CD4-positive, alpha-beta T cell treated with Interleukin-17A for 4 hours (primary cell): ENCODE measurements around the gene SOAT1.
"Not testable (repeated sequence)": the region's sequence is repeated elsewhere in the genome, so short reads cannot be mapped to it uniquely, and the experiment has no call there.

ENCODE experiments used
- DNase-seq: peaks from one replicate; pipeline ENCODE4 v3.0.0-alpha.2; 2020; ENCODE audit warnings: mixed read lengths

The SOAT1 gene

GRCh38 chr1:179293340-179294327 is at the start of gene SOAT1:
TSS of gene SOAT1 (plus strand) at chr1:179293797. CDS start at chr1:179302685, 8,888 bp downstream.
- DNase-seq, result peak; percentile 99

- DNase-seq, result not testable (repeated sequence)
Measured at GRCh38 chr1:179245426-179245825, 48.2 kb upstream of the SOAT1 start.

DNA sequence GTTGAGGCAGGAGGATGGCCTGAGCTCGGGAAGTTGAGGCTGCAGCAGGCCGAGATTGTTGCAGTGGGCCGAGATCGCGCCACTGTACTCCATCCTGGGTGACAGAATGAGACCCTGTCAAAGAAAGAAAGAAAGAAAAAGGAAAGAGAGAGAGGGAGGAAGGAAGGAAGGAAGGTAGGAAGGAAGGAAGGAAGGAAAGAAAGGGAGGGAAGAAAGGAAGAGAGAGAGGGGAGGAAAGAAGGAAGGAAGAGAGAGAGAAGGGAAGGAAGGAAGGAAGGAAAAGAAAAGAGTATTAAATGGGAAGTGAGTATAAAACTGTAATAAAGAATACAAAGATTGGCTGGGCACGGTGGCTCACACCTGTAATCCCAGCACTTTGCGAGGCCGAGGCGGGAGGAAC is 45.7 kb upstream of the SOAT1 start:
- DNase-seq, result no peak

DNA sequence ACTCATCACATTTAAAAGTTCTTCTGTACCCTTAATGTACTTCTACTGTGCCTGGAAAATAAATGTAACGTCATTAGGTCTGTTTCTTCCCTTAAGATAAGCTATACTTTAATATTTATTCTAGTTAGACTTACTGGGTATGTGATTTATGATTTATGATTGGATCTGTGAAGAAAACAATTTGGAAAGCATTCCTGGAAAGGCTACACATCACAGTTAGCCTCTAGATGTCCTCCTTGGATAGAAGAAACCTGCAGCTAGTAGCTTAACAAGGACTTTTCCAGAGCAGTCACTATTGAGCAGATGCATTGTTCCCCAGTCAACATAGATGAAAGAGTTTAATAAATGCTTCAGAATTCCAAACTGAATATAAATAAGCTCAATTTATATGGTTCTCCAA is 41.9 kb upstream of the SOAT1 start:
- no peak for DNase-seq

GRCh38 chr1:179252606-179253005 is 41.0 kb upstream of the SOAT1 start:
- DNase-seq, result no peak

DNA sequence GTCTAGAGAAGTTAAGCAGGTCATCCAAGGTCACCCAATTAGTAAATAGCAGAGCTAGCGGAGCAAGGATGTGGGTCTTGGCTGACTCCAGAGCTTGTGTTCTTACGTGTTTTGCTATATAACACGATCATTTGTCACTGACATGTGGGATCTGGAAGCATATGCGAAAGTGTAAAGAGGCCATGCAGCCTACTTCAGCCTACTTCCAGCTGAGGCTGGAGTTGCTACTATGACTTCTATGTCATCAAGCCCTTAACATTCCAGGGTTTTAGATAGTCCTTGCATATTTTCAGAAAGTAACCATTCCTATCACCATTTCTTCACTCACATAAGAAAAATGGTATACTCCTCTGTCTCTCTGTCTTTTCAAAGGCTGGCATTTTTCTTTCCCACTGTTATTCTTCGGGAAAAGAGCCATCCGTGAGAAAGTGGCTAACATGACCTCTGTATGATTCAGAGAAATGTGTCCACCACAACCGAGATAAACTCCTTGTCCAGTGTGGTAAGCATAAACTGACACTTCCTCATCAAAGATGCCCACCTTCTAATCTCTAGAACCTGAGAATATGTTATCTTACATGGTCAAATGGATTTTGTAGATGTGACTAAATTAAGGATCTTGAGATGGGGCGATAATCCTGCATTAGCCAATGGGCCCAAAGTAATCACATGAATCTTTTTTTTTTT is 40.2 kb upstream of the SOAT1 start:
- DNase-seq, result no peak

DNA sequence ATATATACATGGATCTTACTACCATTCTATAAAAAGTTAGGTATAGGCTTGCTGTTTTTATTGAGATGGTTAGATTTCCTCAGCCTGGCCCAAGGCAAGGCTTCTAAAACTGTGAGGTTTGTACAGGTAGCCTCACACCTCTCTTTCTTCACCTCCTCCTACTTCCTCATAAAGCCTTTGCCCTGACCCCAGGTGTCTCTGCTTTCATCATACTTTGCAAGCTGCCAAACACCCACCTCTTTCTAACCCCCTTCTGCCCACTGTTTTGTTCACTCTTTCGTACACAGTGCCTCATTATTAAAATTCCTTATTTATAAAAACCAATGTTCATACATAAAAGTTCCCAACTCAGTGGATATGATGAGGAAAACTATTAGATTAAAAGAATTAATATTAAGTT is 31.4 kb upstream of the SOAT1 start:
- no peak for DNase-seq

DNA sequence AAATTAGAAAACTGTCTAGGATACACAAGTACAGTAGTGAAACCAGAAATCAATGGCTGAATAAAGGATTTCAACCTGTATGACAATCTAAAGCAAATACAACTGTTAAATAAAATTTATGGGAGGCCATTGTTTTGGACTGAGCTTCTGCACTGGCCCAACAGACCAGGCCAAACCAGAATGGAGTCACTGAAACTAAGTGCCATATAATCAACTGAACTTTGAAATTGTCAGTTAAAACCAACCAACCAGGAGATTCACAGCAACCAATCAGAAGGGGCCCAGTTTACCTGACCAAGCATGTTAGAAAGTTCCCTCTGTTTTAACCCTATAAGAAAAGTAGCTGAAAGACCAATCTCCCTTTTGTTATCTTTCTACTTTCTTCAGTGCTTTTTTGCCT is 30.5 kb upstream of the SOAT1 start:
- no peak for DNase-seq

GRCh38 chr1:179264507-179264906 is 29.1 kb upstream of the SOAT1 start:
- DNase-seq, result no peak

DNA sequence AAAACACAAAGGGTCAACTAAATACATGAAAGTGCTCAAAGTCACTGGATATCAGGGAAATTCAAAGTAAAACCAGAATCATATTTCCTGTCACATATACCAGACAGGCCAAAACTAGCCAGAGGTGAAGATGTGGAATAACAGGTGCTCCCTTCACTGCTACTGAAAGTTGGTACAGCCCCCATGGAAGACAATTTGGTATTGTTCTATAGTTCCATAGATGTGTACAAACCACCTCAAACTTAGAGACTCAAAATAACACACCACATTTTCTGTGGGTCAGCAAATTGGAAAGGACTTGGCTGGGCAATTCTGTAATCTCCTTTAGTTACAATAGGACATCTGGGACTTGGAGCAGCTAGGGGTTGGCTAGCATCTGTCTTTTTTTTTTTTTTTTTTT is 24.5 kb upstream of the SOAT1 start:
- no peak for DNase-seq

DNA sequence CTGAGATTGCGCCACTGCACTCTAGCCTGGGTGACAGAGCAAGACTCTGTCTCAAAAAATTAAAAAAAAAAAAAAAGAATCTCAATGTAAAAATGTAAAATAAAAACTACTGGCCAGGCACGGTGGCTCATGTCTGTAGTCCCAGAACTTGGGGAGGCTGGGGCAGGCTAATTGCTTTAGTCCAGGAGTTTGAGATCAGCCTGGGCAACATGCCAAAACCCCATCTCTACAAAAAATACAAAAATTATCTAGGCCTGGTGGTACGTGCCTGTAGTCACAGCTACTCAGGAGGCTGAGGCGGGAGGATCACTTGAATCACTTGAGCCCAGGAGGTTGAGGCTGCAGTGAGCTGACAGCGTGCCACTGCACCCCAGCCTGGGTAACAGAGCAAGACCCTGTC is 19.2 kb upstream of the SOAT1 start:
- not testable (repeated sequence) for DNase-seq

- no peak for DNase-seq
Measured at GRCh38 chr1:179278920-179279319, 14.7 kb upstream of the SOAT1 start.

DNA sequence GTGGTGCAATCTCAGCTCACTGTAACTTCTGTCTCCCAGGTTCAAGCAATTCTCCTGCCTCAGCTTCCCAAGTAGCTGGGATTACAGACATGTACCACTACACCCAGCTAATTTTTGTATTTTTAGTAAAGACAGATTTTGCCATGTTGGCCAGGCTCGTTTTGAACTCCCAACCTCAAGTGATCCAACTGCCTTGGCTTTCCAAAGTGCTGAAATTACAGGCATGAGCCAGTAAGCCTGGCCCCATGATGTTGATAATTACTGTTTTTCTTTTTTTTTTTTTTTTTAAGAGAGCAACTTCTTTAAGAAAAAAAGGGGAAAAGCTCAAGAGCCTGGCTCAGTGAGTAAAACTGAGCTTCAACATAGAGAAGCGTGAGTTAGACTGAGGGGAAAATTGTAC is 9.6 kb upstream of the SOAT1 start:
- DNase-seq, result no peak

DNA sequence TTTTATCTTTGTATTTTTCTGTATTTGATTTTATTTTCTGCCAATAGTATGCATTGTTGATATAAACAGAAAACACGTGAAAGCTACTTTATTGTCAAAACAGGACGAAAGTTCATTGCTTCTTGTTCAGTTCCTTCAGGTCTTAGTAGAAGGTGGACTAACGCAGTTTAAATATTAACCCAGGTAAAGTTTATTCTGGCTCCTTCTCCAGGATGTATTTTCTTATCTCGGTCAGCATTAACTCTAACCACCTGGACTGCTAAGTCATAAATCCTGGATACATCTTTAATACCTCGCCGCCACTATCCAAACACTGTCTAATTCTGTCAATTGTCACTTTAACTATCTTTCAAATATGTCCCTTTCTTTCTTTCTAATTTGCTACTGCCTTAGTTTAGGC is 5.7 kb upstream of the SOAT1 start:
- DNase-seq, result no peak

DNA sequence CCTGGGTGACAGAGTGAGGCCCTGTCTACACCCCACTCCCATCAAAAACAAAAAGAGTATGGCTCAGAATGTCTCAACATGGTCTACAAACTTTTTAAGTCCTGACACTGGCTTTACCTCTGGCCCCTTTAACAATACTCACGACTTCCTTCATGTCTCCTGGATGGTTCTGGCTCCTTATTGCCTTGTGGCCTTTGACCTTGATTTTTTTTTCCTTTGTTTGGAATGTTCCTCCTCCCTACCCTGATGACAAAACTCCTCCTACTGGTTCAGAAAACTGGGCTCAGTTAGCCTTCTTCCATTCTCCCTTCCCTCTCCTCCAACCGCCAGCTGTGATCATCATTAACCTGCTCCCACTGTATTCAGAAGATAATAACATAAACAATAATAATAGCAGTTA is 4.6 kb upstream of the SOAT1 start:
- no peak for DNase-seq

DNA sequence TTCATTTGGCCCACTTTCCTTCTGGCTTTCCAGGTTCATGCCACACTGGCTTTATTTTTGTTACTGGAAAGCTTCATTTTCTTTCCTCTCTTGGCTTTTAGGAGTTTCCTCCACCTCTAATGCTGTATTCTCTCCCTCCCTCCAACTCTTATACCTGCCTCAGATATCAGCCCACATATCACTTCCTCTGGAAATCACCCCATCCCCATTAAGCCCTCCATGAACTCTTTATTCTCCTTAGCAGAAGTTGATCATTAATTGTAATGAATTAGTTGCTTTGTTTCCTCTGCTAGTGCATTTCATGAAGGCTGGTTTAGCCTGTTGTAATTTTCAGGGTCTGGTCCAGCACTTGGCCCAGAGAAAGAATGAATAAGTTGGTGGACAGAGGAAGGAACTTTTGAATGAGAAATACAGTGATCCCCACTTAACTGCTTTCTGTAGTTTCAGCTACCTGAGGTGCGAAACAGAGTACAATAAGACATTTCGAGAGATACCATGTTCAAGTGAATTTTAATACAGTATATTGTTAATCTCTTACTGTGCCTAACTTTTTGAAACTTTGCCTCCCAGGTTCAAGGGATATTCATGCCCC is 1.7 kb downstream of the SOAT1 start:
- DNase-seq, result no peak

- DNase-seq, result no peak
Measured at GRCh38 chr1:179296356-179297104, 2.9 kb downstream of the SOAT1 start.

- DNase-seq, result no peak
Measured at GRCh38 chr1:179297105-179297378, 3.4 kb downstream of the SOAT1 start.

GRCh38 chr1:179298952-179299351 is 5.4 kb downstream of the SOAT1 start:
- DNase-seq, result peak; percentile 60

GRCh38 chr1:179300112-179300511 is 6.5 kb downstream of the SOAT1 start:
- DNase-seq, result no peak

- no peak for DNase-seq
Measured at GRCh38 chr1:179302070-179302469, 8.5 kb downstream of the SOAT1 start.

DNA sequence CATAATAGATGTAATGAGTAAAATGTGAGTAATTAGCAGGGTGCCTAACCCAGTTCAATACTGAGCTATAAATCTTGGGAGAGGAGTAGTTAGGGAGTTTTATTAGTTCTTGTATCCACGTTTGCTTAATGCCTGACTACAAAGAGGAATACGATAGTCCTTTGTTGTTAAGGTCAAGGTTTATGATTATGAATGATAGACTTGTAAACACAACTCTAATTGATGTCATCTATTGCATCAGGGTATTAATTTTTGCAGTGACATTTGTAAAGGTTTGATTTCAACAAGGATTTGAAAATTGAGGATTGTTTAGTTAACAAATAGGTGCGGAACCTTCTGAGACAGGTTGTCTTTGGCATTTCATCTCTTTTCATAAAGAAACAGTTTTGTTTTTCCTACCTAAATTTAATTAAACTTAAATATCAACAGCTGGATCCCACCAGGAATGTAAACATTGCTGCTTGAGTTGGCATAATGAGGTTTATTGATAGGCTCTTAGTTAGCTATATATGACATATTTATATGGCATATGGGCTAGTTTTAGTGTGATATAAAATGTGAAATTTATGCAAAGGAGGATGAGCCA is 9.7 kb downstream of the SOAT1 start:
- no peak for DNase-seq

GRCh38 chr1:179305450-179305849 is 11.9 kb downstream of the SOAT1 start:
- DNase-seq, result no peak
